H1 (cell line): Measurements from ENCODE around the gene LYPD6B. TPM values are rescaled to one million over a fixed set of nuclear protein-coding genes. Genes with fewer than 3 reads are reported as not detected.

Experiments used
- CEBPB ChIP-seq: IDR thresholded peaks from 2 replicates; pipeline ENCODE4 v1.6.1; 2012; ENCODE audit warnings: low read depth, low read length
- CHD2 ChIP-seq: IDR thresholded peaks from 2 replicates; pipeline ENCODE4 v1.6.1; 2012; ENCODE audit warnings: low read length, improper control_type of control experiment
- CTCF ChIP-seq, 3 experiments: IDR thresholded peaks; 1 replicate in 2 of 3; 2 replicates in 1 of 3; pipeline versions ENCODE4 v1.5.1 to v1.6.1; 2011; ENCODE audit warnings: low read length in 3 of 3, mild to moderate bottlenecking in 3 of 3, inconsistent platforms in 2 of 3, low read depth in 1 of 3, moderate library complexity in 1 of 3; ENCODE audit not compliant: insufficient read depth in 1 of 3; ENCODE audit errors: control extremely low read depth in 1 of 3
- KDM1A ChIP-seq: fragments of 200-600, 300-600 bp; sonication (generic); IDR thresholded peaks from 2 replicates; pipeline ENCODE4 v1.7.1; 2016; ENCODE audit warnings: mild to moderate bottlenecking, low read length, borderline replicate concordance
- RBBP5 ChIP-seq: IDR thresholded peaks from 2 replicates; pipeline ENCODE4 v1.7.1; 2012; ENCODE audit warnings: low read depth, mild to moderate bottlenecking, inconsistent platforms, low read length, moderate library complexity, borderline replicate concordance
- SRF ChIP-seq: IDR thresholded peaks from 2 replicates; pipeline ENCODE4 v1.6.1; 2011; ENCODE audit warnings: mild to moderate bottlenecking, low read depth, low read length, moderate library complexity
- SUZ12 ChIP-seq: fragments of 200-600 bp; sonication (generic); IDR thresholded peaks from 2 replicates; pipeline ENCODE4 v1.6.1; 2012; ENCODE audit warnings: mild to moderate bottlenecking, inconsistent platforms, low read length, moderate library complexity, mixed read lengths
- polyA plus RNA-seq, 7 experiments: library from polyadenylated mRNA; depleted of rRNA in 3 of 7; stranded (reverse) in 5 of 7; unstranded in 2 of 7; fragments of >200 nt in 5 of 7; fragments of 200-250 nt in 2 of 7; gene quantifications; 1 replicate in 5 of 7; 2 replicates in 1 of 7; 4 replicates in 1 of 7; pipeline versions ENCODE4 v1.2.1 to v1.2.3, GENCODE V29; 2011 to 2013; ENCODE audit warnings: missing spikeins in 2 of 7, mixed read lengths in 2 of 7
- total RNA-seq: library from RNA; stranded (reverse); fragmentation: NEBNext Ultra II Directional; extraction: Animal tissue kit (Norgen Biotek cat#: 25700); gene quantifications from 2 replicates; pipeline ENCODE4 v1.2.1, GENCODE V29; 2021
- TF ChIP-seq, protein P1 (sequence below): fragments of 300-600 bp; sonication (generic); IDR thresholded peaks from 2 replicates; pipeline ENCODE4 v1.7.1; 2012; ENCODE audit warnings: low read length, moderate library complexity, mild to moderate bottlenecking, inconsistent platforms; ENCODE audit not compliant: insufficient replicate concordance

The LYPD6B gene
- total and polyA plus RNA-seq, 2 of the 8 experiments (the other 6 are each of a cell fraction or from before 2014, with no cell fraction given): 2.2 to 3.5 TPM

- TF ChIP-seq, protein P1, sequence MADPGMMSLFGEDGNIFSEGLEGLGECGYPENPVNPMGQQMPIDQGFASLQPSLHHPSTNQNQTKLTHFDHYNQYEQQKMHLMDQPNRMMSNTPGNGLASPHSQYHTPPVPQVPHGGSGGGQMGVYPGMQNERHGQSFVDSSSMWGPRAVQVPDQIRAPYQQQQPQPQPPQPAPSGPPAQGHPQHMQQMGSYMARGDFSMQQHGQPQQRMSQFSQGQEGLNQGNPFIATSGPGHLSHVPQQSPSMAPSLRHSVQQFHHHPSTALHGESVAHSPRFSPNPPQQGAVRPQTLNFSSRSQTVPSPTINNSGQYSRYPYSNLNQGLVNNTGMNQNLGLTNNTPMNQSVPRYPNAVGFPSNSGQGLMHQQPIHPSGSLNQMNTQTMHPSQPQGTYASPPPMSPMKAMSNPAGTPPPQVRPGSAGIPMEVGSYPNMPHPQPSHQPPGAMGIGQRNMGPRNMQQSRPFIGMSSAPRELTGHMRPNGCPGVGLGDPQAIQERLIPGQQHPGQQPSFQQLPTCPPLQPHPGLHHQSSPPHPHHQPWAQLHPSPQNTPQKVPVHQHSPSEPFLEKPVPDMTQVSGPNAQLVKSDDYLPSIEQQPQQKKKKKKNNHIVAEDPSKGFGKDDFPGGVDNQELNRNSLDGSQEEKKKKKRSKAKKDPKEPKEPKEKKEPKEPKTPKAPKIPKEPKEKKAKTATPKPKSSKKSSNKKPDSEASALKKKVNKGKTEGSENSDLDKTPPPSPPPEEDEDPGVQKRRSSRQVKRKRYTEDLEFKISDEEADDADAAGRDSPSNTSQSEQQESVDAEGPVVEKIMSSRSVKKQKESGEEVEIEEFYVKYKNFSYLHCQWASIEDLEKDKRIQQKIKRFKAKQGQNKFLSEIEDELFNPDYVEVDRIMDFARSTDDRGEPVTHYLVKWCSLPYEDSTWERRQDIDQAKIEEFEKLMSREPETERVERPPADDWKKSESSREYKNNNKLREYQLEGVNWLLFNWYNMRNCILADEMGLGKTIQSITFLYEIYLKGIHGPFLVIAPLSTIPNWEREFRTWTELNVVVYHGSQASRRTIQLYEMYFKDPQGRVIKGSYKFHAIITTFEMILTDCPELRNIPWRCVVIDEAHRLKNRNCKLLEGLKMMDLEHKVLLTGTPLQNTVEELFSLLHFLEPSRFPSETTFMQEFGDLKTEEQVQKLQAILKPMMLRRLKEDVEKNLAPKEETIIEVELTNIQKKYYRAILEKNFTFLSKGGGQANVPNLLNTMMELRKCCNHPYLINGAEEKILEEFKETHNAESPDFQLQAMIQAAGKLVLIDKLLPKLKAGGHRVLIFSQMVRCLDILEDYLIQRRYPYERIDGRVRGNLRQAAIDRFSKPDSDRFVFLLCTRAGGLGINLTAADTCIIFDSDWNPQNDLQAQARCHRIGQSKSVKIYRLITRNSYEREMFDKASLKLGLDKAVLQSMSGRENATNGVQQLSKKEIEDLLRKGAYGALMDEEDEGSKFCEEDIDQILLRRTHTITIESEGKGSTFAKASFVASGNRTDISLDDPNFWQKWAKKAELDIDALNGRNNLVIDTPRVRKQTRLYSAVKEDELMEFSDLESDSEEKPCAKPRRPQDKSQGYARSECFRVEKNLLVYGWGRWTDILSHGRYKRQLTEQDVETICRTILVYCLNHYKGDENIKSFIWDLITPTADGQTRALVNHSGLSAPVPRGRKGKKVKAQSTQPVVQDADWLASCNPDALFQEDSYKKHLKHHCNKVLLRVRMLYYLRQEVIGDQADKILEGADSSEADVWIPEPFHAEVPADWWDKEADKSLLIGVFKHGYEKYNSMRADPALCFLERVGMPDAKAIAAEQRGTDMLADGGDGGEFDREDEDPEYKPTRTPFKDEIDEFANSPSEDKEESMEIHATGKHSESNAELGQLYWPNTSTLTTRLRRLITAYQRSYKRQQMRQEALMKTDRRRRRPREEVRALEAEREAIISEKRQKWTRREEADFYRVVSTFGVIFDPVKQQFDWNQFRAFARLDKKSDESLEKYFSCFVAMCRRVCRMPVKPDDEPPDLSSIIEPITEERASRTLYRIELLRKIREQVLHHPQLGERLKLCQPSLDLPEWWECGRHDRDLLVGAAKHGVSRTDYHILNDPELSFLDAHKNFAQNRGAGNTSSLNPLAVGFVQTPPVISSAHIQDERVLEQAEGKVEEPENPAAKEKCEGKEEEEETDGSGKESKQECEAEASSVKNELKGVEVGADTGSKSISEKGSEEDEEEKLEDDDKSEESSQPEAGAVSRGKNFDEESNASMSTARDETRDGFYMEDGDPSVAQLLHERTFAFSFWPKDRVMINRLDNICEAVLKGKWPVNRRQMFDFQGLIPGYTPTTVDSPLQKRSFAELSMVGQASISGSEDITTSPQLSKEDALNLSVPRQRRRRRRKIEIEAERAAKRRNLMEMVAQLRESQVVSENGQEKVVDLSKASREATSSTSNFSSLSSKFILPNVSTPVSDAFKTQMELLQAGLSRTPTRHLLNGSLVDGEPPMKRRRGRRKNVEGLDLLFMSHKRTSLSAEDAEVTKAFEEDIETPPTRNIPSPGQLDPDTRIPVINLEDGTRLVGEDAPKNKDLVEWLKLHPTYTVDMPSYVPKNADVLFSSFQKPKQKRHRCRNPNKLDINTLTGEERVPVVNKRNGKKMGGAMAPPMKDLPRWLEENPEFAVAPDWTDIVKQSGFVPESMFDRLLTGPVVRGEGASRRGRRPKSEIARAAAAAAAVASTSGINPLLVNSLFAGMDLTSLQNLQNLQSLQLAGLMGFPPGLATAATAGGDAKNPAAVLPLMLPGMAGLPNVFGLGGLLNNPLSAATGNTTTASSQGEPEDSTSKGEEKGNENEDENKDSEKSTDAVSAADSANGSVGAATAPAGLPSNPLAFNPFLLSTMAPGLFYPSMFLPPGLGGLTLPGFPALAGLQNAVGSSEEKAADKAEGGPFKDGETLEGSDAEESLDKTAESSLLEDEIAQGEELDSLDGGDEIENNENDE: no peak
- no peak for TF ChIP-seq CEBPB
- TF ChIP-seq SRF: no peak
- TF ChIP-seq CHD2: no peak
- TF ChIP-seq RBBP5: no peak
- TF ChIP-seq CTCF (IDR thresholded peaks at IDR 0.05; ENCODE audit: control extremely low read depth in 1 of 3, insufficient read depth in 1 of 3, low read depth in 1 of 3, low read length in 3 of 3): no peak
- no peak for TF ChIP-seq KDM1A
- no peak for TF ChIP-seq SUZ12
Measured at GRCh38 chr2:149070681-149071320, 32.3 kb downstream of the LYPD6B start (continued).
